ENCODE measurements around the gene ZFR2.
"Not testable (repeated sequence)": the region's sequence is repeated elsewhere in the genome, so short reads cannot be mapped to it uniquely, and the experiment has no call there.

The ZFR2 gene

GRCh38 chr19:3836887-3837286, 32.0 kb downstream of the ZFR2 start:
- no peak for DNase-seq (ENCODE audit: low spot score)

GRCh38 chr19:3835055-3835435, 33.8 kb downstream of the ZFR2 start:
- DNase-seq (ENCODE audit: low spot score): no peak

GRCh38 chr19:3834349-3835054, 34.3 kb downstream of the ZFR2 start:
- no peak for DNase-seq (ENCODE audit: low spot score)

- DNase-seq (ENCODE audit: low spot score): no peak
These were observed 35.1 kb downstream of the ZFR2 start for GRCh38 chr19:3833578-3834348.

GRCh38 chr19:3832001-3832400, 36.8 kb downstream of the ZFR2 start:
- no peak for DNase-seq (ENCODE audit: low spot score)

GRCh38 chr19:3831601-3832000, 37.2 kb downstream of the ZFR2 start:
- no peak for DNase-seq (ENCODE audit: low spot score)

- DNase-seq (ENCODE audit: low spot score): no peak
These were observed 37.9 kb downstream of the ZFR2 start for GRCh38 chr19:3830621-3831589.

GRCh38 chr19:3827306-3827705, 41.5 kb downstream of the ZFR2 start:
- no peak for DNase-seq (ENCODE audit: low spot score)

- DNase-seq (ENCODE audit: low spot score): no peak
These were observed 42.7 kb downstream of the ZFR2 start for GRCh38 chr19:3826163-3826562.

GRCh38 chr19:3825286-3825956, 43.4 kb downstream of the ZFR2 start:
- no peak for DNase-seq (ENCODE audit: low spot score)

- DNase-seq (ENCODE audit: low spot score): no peak
These were observed 45.5 kb downstream of the ZFR2 start for GRCh38 chr19:3823350-3823713.

GRCh38 chr19:3822683-3823349, 46.0 kb downstream of the ZFR2 start:
- no peak for DNase-seq (ENCODE audit: low spot score)

GRCh38 chr19:3821857-3822364, 46.9 kb downstream of the ZFR2 start:
- DNase-seq (ENCODE audit: low spot score): no peak

- DNase-seq (ENCODE audit: low spot score): no peak
These were observed 47.7 kb downstream of the ZFR2 start for GRCh38 chr19:3821156-3821555.

GRCh38 chr19:3819989-3820388, 48.8 kb downstream of the ZFR2 start:
- no peak for DNase-seq (ENCODE audit: low spot score)

GRCh38 chr19:3818918-3819317, 49.9 kb downstream of the ZFR2 start:
- no peak for DNase-seq (ENCODE audit: low spot score)

- no peak for DNase-seq (ENCODE audit: low spot score)
These were observed 50.4 kb downstream of the ZFR2 start for GRCh38 chr19:3818466-3818865.

GRCh38 chr19:3817761-3818160, 51.1 kb downstream of the ZFR2 start:
- no peak for DNase-seq (ENCODE audit: low spot score)

GRCh38 chr19:3816566-3817218, 52.1 kb downstream of the ZFR2 start:
- DNase-seq (ENCODE audit: low spot score): no peak

GRCh38 chr19:3816148-3816547, 52.7 kb downstream of the ZFR2 start:
- DNase-seq (ENCODE audit: low spot score): not testable (repeated sequence)

GRCh38 chr19:3814648-3815047, 54.2 kb downstream of the ZFR2 start:
- DNase-seq (ENCODE audit: low spot score): no peak
